ENCODE data around the gene DPP10.

Gene DPP10

GRCh38 chr2:114550895-114551793, 108.7 kb downstream of the DPP10 start:
- Histone ChIP-seq H3K27ac (no peak overlapping the region), H3K4me3 (ENCODE audit: low read depth in 1 of 2, low read length in 1 of 2) (no peak overlapping the region), H3K36me3 (no peaks in the 10 kb centered on the region), H3K9me3 (no peaks in the 10 kb centered on the region), H3K27me3 (no peaks in the 10 kb centered on the region), H3K4me1 (ENCODE audit: control insufficient read depth in 1 of 2, insufficient read depth in 1 of 2, low read depth in 1 of 2, low read length in 1 of 2) (no peaks in the 10 kb centered on the region)
- TF ChIP-seq CTCF (IDR thresholded peaks at IDR 0.05) = no peak

GRCh38 chr2:114553027-114553426, 110.6 kb downstream of the DPP10 start:
- no peaks in the 10 kb centered on the region for H3K9me3 ChIP-seq
- no peaks in the 10 kb centered on the region for H3K36me3 ChIP-seq
- no peaks in the 10 kb centered on the region for H3K27me3 ChIP-seq
- no peak overlapping the region for H3K4me3 ChIP-seq (ENCODE audit: low read depth in 1 of 2, low read length in 1 of 2)
- H3K27ac ChIP-seq = no peak overlapping the region
- TF ChIP-seq CTCF (IDR thresholded peaks at IDR 0.05) = no peak
- H3K4me1 ChIP-seq (ENCODE audit: control insufficient read depth in 1 of 2, insufficient read depth in 1 of 2, low read depth in 1 of 2, low read length in 1 of 2) = no peaks in the 10 kb centered on the region

- Histone ChIP-seq H3K4me3 (ENCODE audit: low read depth in 1 of 2, low read length in 1 of 2) (no peak overlapping the region), H3K36me3 (no peaks in the 10 kb centered on the region), H3K27ac (no peak overlapping the region), H3K9me3 (no peaks in the 10 kb centered on the region), H3K27me3 (no peaks in the 10 kb centered on the region), H3K4me1 (ENCODE audit: control insufficient read depth in 1 of 2, insufficient read depth in 1 of 2, low read depth in 1 of 2, low read length in 1 of 2) (no peaks in the 10 kb centered on the region)
- no peak for TF ChIP-seq CTCF (IDR thresholded peaks at IDR 0.05)
These were observed 126.7 kb downstream of the DPP10 start for GRCh38 chr2:114569166-114569565.

GRCh38 chr2:114577657-114578056, 135.2 kb downstream of the DPP10 start:
- Histone ChIP-seq H3K27ac (no peak overlapping the region), H3K36me3 (no peaks in the 10 kb centered on the region), H3K27me3 (no peaks in the 10 kb centered on the region), H3K4me3 (ENCODE audit: low read depth in 1 of 2, low read length in 1 of 2) (no peak overlapping the region), H3K9me3 (no peaks in the 10 kb centered on the region), H3K4me1 (ENCODE audit: control insufficient read depth in 1 of 2, insufficient read depth in 1 of 2, low read depth in 1 of 2, low read length in 1 of 2) (no peaks in the 10 kb centered on the region)
- TF ChIP-seq CTCF (IDR thresholded peaks at IDR 0.05) = no peak

GRCh38 chr2:114579542-114579941, 137.1 kb downstream of the DPP10 start:
- Histone ChIP-seq H3K27me3 (no peaks in the 10 kb centered on the region), H3K4me3 (ENCODE audit: low read depth in 1 of 2, low read length in 1 of 2) (no peak overlapping the region), H3K9me3 (no peaks in the 10 kb centered on the region), H3K4me1 (ENCODE audit: control insufficient read depth in 1 of 2, insufficient read depth in 1 of 2, low read depth in 1 of 2, low read length in 1 of 2) (no peaks in the 10 kb centered on the region), H3K36me3 (no peaks in the 10 kb centered on the region), H3K27ac (no peak overlapping the region)
- TF ChIP-seq CTCF (IDR thresholded peaks at IDR 0.05) = no peak

Measured in neutrophil (primary cell).